Thyroid gland (tissue), 4 donors: ENCODE data around the gene SLC37A1. TPM values are rescaled to one million over a fixed set of nuclear protein-coding genes. Genes with fewer than 3 reads are reported as not detected.

ENCODE experiments used
- DNase-seq, 2 donors: peaks; one replicate each; pipeline ENCODE4 v3.0.0-alpha.2; 2019
- H3K27ac ChIP-seq, 3 donors: fragments of 200-600 bp; sonication (generic); 1 replicate in 2 of 3; 2 replicates in 1 of 3; pipeline ENCODE4 v1.5.1; 2016 to 2019; ENCODE audit warnings: mild to moderate bottlenecking in 1 of 3, moderate library complexity in 1 of 3
- H3K27me3 ChIP-seq: fragments of 200-600 bp; sonication (generic); one replicate; pipeline ENCODE4 v1.5.1; 2019
- H3K36me3 ChIP-seq, 2 donors: fragments of 200-600 bp; sonication (generic); one replicate each; pipeline ENCODE4 v1.5.1; 2016 to 2019
- H3K4me1 ChIP-seq, 2 donors: fragments of 200-600 bp; sonication (generic); one replicate each; pipeline ENCODE4 v1.5.1; 2017 to 2019
- H3K4me3 ChIP-seq, 3 donors: fragments of 200-600 bp; sonication (generic); replicated peaks in 1 of 3; 1 replicate in 2 of 3; 2 replicates in 1 of 3; pipeline ENCODE4 v1.5.1; 2016; ENCODE audit warnings: mild to moderate bottlenecking in 1 of 3
- H3K9me3 ChIP-seq: fragments of 200-600 bp; sonication (generic); one replicate; pipeline ENCODE4 v1.5.1; 2017
- POLR2A ChIP-seq, 2 donors: fragments of 450-650 bp; IDR thresholded peaks; one replicate each; pipeline ENCODE4 v1.6.1; 2017; ENCODE audit warnings: antibody characterized with exemption in 2 of 2, mild to moderate bottlenecking in 2 of 2, moderate library complexity in 1 of 2
- WGBS, 2 donors: methylation state at CpG; one replicate each; pipeline ENCODE4 v1.1.5; 2017; 5-methylcytosine and 5-hydroxymethylcytosine counted together
- intact Hi-C: fragments of 100-400 bp; cut with DNase I; formaldehyde crosslinking; loops from one replicate; pipeline ENCODE4 v1.15.1; 2023
- total RNA-seq, 4 donors: library from RNA; depleted of rRNA; stranded (reverse); fragments of >200 nt; gene quantifications; one replicate each; pipeline ENCODE4 v1.2.3, GENCODE V29; 2016
- TF ChIP-seq, protein P1 (sequence below), 6 experiments: fragments of 200-600 bp in 3 of 6; fragments of 450-650 bp in 3 of 6; sonication (generic) in 3 of 6; IDR thresholded peaks; one replicate each; pipeline ENCODE4 v1.5.1; 2016 to 2019; ENCODE audit warnings: antibody characterized with exemption in 6 of 6, mild to moderate bottlenecking in 2 of 6, inconsistent platforms in 1 of 6, moderate library complexity in 1 of 6

Gene SLC37A1
- total RNA-seq, 4 donors from 2014 or later: 26.1 to 37.9 (median 34.9) TPM

DNA sequence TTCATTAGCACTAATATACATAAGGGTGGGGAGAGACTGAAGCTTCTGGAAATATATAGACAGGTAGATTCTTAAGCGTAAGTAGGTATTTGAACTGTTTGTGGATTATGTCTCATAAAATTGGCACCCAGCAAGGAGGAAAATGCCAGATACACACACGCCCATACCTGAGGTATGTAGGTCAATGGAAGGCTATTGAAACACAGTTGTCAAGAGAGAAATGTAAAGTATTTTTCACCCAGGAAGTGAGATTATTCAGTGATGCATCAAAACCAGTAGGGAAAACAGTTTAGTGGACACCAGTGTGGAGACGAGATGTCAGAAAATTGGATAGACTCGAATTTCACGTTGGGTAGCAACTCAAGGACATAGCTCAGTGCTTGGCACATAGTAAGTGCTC, 12.9 kb upstream of the SLC37A1 start:
- H3K27ac ChIP-seq: no peak overlapping the region
- no peaks in the 10 kb centered on the region for H3K27me3 ChIP-seq
- intact Hi-C loops: no loop called here
- TF ChIP-seq POLR2A (IDR thresholded peaks at IDR 0.05): no peak
- TF ChIP-seq, protein P1, sequence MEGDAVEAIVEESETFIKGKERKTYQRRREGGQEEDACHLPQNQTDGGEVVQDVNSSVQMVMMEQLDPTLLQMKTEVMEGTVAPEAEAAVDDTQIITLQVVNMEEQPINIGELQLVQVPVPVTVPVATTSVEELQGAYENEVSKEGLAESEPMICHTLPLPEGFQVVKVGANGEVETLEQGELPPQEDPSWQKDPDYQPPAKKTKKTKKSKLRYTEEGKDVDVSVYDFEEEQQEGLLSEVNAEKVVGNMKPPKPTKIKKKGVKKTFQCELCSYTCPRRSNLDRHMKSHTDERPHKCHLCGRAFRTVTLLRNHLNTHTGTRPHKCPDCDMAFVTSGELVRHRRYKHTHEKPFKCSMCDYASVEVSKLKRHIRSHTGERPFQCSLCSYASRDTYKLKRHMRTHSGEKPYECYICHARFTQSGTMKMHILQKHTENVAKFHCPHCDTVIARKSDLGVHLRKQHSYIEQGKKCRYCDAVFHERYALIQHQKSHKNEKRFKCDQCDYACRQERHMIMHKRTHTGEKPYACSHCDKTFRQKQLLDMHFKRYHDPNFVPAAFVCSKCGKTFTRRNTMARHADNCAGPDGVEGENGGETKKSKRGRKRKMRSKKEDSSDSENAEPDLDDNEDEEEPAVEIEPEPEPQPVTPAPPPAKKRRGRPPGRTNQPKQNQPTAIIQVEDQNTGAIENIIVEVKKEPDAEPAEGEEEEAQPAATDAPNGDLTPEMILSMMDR (IDR thresholded peaks at IDR 0.05): no peak
- 78 to 83% methylated on average over 5 of the region's 5 CpGs for WGBS, 2 donors
- DNase-seq: no peak
- no peak overlapping the region for H3K4me3 ChIP-seq
- H3K9me3 ChIP-seq: no peaks in the 10 kb centered on the region
- H3K36me3 ChIP-seq: no peaks in the 10 kb centered on the region
- H3K4me1 ChIP-seq: peaks cover 5 to 6% of the 10 kb centered on the region in 2 donors

DNA sequence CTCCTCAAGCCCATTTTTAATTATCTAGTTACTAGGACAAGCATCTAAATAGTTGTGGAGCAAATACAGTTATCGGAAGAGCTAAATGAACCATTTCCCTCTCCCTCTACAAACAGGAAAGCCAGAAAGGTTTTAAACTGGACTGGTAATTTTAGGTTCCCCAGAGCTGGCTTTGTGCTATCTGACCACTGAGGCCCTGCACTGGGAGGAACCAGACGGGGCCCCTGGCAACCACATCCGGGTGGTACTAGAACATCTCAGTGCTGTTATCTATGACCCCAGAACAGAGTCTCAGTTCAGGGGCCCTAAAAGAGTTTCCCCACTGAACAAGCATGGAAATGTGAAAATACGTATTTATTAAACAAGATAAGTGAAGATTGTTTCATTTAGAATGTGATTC, 9.9 kb upstream of the SLC37A1 start:
- Histone ChIP-seq H3K27me3 (no peaks in the 10 kb centered on the region), H3K9me3 (no peaks in the 10 kb centered on the region), H3K27ac (no peak overlapping the region), H3K4me3 (no peak overlapping the region), H3K4me1 (peaks cover 0 to 3% of the 10 kb centered on the region in 2 donors), H3K36me3 (no peaks in the 10 kb centered on the region)
- no peak for DNase-seq
- WGBS, 2 donors: 89 to 95% methylated on average over 4 of the region's 4 CpGs
- no peak for TF ChIP-seq POLR2A (IDR thresholded peaks at IDR 0.05)
- TF ChIP-seq, protein P1 (IDR thresholded peaks at IDR 0.05): no peak
- intact Hi-C loops: no loop called here

DNA sequence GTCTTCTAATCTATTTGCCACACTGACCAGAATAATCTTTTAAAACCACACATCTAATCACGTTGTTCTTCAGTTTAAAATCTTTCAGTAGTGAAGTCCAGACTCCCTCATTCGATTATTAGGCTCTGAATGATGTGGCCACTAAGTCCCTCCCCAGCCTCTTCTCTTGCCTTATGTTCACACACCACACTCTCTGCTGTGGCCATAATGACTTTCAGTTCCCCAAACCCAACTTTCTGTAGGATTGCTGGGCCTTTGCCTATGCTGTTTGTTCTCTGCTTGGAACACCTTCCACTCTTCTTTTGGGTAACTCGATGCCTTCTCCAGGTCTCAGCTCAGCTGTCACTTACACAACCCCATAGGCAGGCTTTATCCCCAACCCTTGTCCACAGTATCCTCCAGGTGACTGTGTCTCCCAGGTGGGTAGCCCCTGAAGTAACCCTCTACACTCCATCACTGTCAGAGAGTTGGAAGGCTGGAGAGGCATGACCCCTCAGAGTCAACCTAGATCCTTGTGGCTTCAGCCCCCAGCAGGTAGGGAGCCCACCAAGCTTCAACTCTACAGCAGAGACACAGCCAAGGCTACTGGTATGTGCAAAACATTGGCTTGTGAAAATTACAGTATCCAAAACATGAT, 8.4 kb upstream of the SLC37A1 start:
- intact Hi-C loops: no loop called here
- Histone ChIP-seq H3K36me3 (no peaks in the 10 kb centered on the region), H3K4me3 (no peak overlapping the region), H3K27me3 (no peaks in the 10 kb centered on the region), H3K27ac (no peak overlapping the region), H3K4me1 (peaks cover 3 to 10% of the 10 kb centered on the region in 2 donors), H3K9me3 (no peaks in the 10 kb centered on the region)
- no peak for DNase-seq
- WGBS, 2 donors: 77 to 79% methylated on average over 3 of the region's 3 CpGs
- TF ChIP-seq, protein P1 (IDR thresholded peaks at IDR 0.05): no peak
- TF ChIP-seq POLR2A (IDR thresholded peaks at IDR 0.05): no peak

DNA sequence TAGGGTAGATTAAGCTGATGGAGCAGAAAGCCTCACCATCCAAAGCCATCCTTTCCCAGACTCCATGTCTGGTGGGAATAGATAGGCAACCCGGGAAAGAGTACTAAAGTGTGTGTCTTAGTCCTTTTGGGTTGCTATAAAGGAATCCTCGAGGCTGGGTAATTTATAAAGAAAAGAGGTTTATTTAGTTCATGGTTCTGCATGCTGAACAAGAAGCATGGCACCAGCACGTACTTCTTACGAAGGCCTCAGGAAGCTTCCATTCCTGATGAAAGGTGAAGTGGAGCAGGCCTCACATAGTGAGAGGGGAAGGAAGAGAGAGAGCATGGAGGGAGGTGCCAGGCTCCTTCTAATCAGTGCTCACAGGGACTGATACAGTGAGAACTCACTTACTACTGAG, 6.2 kb upstream of the SLC37A1 start:
- Histone ChIP-seq H3K27ac (no peak overlapping the region), H3K36me3 (no peaks in the 10 kb centered on the region), H3K4me3 (no peak overlapping the region), H3K4me1 (peaks cover 3 to 10% of the 10 kb centered on the region in 2 donors), H3K27me3 (no peaks in the 10 kb centered on the region), H3K9me3 (no peaks in the 10 kb centered on the region)
- 92 to 97% methylated on average over 4 of the region's 4 CpGs for WGBS, 2 donors
- intact Hi-C loops: no loop called here
- TF ChIP-seq, protein P1 (IDR thresholded peaks at IDR 0.05): no peak
- TF ChIP-seq POLR2A (IDR thresholded peaks at IDR 0.05): no peak
- no peak for DNase-seq

DNA sequence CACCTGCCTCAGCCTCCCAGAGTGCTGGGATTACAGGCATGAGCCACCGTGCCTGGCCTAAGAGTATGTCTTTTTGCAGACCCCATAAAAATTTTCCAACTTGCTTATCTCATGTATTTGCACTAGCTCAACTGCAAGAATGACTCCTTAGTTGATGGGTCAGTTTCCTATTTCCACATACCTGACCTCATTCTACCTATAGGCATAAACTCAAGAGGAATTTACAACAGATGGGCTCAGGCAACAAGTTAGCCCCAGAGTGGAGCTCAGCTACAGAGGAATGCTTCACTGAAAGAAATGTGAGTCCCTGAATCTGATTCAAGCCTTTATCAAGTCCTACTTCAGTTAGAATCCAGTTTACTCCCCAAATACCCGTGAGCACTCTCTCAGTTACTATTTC, 5.3 kb upstream of the SLC37A1 start:
- DNase-seq: no peak
- H3K9me3 ChIP-seq: no peaks in the 10 kb centered on the region
- H3K4me3 ChIP-seq: no peak overlapping the region
- 77 to 88% methylated on average over 2 of the region's 2 CpGs for WGBS, 2 donors
- TF ChIP-seq, protein P1 (IDR thresholded peaks at IDR 0.05): no peak
- no peak for TF ChIP-seq POLR2A (IDR thresholded peaks at IDR 0.05)
- intact Hi-C loops: no loop called here
- peak overlapping the region in 1 of 3 donors; percentile 7 for H3K27ac ChIP-seq
- H3K27me3 ChIP-seq: no peaks in the 10 kb centered on the region
- H3K4me1 ChIP-seq: peaks cover 3 to 15% of the 10 kb centered on the region in 2 donors
- H3K36me3 ChIP-seq: no peaks in the 10 kb centered on the region
